Stimulated activated CD8-positive, alpha-beta memory T cell treated with anti-CD3 and anti-CD28 coated beads, Interleukin-7, amount 100 ng/mL, for 24 hours (primary cell): ENCODE results near the gene BEX1.
"Not testable (repeated sequence)": the region's sequence is repeated elsewhere in the genome, so short reads cannot be mapped to it uniquely, and the experiment has no call there.

Experiments
- DNase-seq: peaks from one replicate; pipeline ENCODE4 v3.0.0-alpha.2; 2020; ENCODE audit warnings: low read depth

Gene BEX1

GRCh38 chrX:103063918-103064434 is at the start of gene BEX1:
BEX1 (minus strand) TSS chrX:103064171; CDS start chrX:103063274, 897 bp downstream.
- DNase-seq, result no peak

GRCh38 chrX:103109497-103109896 is 45.5 kb upstream of the BEX1 start:
- not testable (repeated sequence) for DNase-seq

GRCh38 chrX:103107836-103108235 is 43.9 kb upstream of the BEX1 start:
- no peak for DNase-seq

DNA sequence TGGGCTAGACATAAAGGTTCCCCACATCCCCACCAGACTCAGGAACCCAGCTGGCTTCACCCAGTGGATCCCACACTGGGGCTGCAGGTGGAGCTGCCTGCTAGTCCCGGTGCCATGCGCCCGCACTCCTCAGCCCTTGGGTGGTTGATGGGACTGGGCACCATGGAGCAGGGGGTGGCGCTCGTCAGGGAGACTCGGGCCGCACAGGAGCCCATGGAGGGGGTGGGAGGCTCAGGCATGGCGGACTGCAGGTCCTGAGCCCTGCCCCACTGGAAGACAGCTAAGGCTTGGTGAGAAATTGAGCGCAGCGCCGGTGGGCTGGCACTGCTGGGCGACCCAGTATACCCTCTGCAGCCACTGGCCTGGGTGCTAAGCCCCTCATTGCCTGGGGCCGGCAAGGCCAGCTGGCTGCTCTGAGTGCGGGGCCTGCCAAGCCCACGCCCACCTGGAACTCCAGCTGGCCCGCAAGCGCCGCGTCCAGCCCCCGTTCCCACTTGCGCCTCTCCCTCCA is 43.3 kb upstream of the BEX1 start:
- not testable (repeated sequence) for DNase-seq

GRCh38 chrX:103104370-103104769 is 40.4 kb upstream of the BEX1 start:
- DNase-seq, result not testable (repeated sequence)

DNA sequence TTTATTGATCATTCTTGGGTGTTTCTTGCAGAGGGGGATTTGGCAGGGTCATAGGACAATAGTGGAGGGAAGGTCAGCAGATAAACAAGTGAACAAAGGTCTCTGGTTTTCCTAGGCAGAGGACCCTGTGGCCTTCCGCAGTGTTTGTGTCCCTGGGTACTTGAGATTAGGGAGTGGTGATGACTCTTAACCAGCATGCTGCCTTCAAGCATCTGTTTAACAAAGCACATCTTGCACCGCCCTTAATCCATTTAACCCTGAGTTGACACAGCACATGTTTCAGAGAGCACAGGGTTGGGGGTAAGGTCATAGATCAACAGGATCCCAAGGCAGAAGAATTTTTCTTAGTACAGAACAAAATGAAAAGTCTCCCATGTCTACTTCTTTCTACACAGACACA is 39.9 kb upstream of the BEX1 start:
- not testable (repeated sequence) for DNase-seq

DNA sequence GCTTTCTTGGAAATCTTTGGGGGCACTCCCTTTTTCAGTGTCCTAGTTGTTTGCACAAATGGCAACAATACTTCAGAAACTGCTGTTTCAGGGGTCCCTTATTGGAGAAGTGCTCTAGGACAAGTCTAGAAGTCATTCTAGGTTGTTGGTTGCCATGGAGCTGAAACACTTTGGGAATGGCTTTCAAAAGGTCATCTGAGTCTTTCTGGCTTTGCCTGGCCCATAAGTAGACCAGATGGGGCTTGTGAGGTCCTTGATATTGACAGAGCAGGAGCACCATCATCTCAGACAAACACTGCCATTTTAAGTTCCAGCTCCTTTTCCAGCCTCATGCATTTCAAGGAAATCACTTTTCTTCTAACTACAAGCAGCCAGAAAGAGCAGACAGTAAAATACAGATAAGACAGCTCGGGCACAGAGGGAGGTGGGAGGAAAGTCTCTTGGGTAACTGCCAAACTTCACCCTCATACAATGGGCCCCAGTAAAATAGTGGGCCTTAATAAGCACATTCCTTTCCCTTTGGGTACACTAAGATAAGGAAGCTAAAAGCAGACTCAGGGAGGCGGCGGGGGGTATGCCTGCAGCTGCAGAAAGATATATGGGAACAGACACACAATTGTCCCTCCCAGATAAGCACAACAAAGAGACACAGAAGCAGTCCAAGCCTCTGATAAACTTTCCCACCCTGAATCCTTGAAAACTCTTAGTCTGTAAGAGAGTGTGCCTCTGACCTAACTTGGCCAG is 37.5 kb upstream of the BEX1 start:
- no peak for DNase-seq

GRCh38 chrX:103100484-103100883 is 36.5 kb upstream of the BEX1 start:
- no peak for DNase-seq

GRCh38 chrX:103099691-103100090 is 35.7 kb upstream of the BEX1 start:
- DNase-seq, result no peak

- DNase-seq, result no peak
These were observed 34.5 kb upstream of the BEX1 start for GRCh38 chrX:103098488-103098887.

- DNase-seq, result no peak
These were observed 29.0 kb upstream of the BEX1 start, which contains the start of gene NXF3 for GRCh38 chrX:103092942-103093341. NXF3 (minus strand) TSS chrX:103093143; CDS start chrX:103093023, 120 bp downstream.

GRCh38 chrX:103081051-103081450 is 17.1 kb upstream of the BEX1 start:
- DNase-seq, result no peak

DNA sequence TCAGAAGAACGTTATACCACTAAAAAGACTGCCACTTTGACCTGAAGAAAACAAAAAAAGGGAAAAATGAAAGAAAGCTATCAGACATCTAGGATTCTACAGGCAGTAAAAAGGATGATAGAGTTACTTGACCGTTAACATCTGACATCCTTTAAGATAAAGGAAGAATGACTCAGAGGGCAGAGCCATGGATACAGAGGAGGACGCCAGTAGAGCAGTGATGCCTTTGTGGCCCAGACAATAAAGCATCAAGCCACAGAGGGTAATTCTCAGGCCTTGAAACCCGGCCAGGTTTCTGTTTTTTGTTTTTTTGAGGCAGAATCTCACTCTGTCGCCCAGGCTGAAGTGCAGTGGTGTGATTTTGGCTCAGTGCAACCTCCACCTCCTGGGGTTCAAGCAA is 9.5 kb upstream of the BEX1 start:
- no peak for DNase-seq

- DNase-seq, result no peak
These were observed 2.6 kb upstream of the BEX1 start for GRCh38 chrX:103066606-103067005.

GRCh38 chrX:103063191-103063845 is 653 bp downstream of the BEX1 start:
- DNase-seq, result no peak

GRCh38 chrX:103061486-103061885 is 2.5 kb downstream of the BEX1 start:
- no peak for DNase-seq

DNA sequence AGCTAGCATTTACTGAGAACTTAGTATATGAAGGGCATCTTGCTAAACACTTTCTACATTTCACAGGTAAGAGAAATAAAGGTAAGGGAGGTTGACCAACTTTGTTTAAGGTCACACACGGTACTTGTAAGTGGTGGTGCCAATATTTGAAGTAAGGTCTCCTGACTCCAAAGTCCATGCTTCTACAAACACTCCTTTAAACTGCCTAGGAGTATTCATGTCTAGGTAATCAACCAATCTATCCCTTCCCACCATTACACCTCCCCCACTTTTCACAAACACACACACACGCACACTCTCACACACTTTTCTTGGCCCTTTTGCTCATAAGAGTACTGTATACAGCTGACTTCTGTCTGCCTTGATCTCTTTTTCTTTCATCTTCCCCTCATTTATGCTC is 7.1 kb downstream of the BEX1 start:
- DNase-seq, result no peak

- DNase-seq, result no peak
These were observed 11.3 kb downstream of the BEX1 start for GRCh38 chrX:103052625-103053024.

GRCh38 chrX:103051260-103051789 is 12.6 kb downstream of the BEX1 start:
- no peak for DNase-seq

DNA sequence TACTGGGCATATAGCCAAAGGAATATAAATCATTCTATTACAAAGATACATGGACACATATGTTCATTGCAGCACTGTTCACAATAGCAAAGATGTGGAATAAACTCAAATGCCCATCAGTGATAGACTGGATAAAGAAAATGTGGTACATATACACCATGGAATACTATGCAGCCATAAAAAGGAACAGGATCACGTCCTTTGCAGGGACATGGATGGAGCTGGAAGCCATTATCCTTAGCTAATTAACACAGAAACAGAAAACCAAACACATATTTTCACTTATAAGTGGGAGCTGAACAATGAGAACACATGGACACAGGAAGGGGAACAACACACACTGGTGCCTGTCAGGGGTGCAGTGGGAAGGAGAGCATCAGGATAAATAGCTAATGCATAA is 30.6 kb downstream of the BEX1 start:
- not testable (repeated sequence) for DNase-seq

- DNase-seq, result no peak
These were observed 46.4 kb downstream of the BEX1 start for GRCh38 chrX:103017542-103017941.

- no peak for DNase-seq
These were observed 51.0 kb downstream of the BEX1 start for GRCh38 chrX:103012945-103013344.
